HepG2 (cell line): ENCODE results near the gene SRP14. TPM values are rescaled to one million over a fixed set of nuclear protein-coding genes. Genes with fewer than 3 reads are reported as not detected.

Experiments used
- GPN1 ChIP-seq: sonication (generic); formaldehyde crosslinking; IDR thresholded peaks from 2 replicates; pipeline ENCODE4 v1.5.1; 2020; ENCODE audit warnings: missing genetic modification reagents, borderline replicate concordance
- HNRNPH1 ChIP-seq: fragments of 200-400 bp; formaldehyde crosslinking; optimal IDR thresholded peaks from 2 replicates; pipeline ENCODE3; 2017; ENCODE audit warnings: mild to moderate bottlenecking, low read depth, low read length
- NONO ChIP-seq, 2 experiments: fragments of 450-650 bp in 1 of 2; sonication (generic) in 1 of 2; formaldehyde crosslinking in 1 of 2; IDR thresholded peaks in 1 of 2; conservative IDR thresholded peaks in 1 of 2; 2 replicates each; pipeline versions ENCODE4 v1.6.1 to v1.8.0; 2017 to 2022; ENCODE audit warnings: mild to moderate bottlenecking in 1 of 2, missing genetic modification reagents in 1 of 2, moderate library complexity in 1 of 2
- ONECUT2 ChIP-seq: sonication (generic); formaldehyde crosslinking; IDR thresholded peaks from 2 replicates; pipeline ENCODE4 v1.4.0; 2020; ENCODE audit warnings: missing genetic modification reagents
- RARA ChIP-seq: IDR thresholded peaks from 2 replicates; pipeline ENCODE4 v1.6.1; 2016; ENCODE audit warnings: missing genetic modification reagents, missing compliant biosample characterization
- SMC3 ChIP-seq: IDR thresholded peaks from 2 replicates; pipeline ENCODE4 v1.6.1; 2011; ENCODE audit warnings: low read length, improper control_type of control experiment
- SRY ChIP-seq: sonication (generic); formaldehyde crosslinking; IDR thresholded peaks from 2 replicates; pipeline ENCODE4 v1.8.0; 2022; ENCODE audit warnings: mild to moderate bottlenecking, missing genetic modification reagents
- XRCC5 ChIP-seq: fragments of 200-400 bp; formaldehyde crosslinking; optimal IDR thresholded peaks from 2 replicates; pipeline ENCODE3; 2017; ENCODE audit warnings: mild to moderate bottlenecking, low read length
- ZBTB39 ChIP-seq: sonication (generic); formaldehyde crosslinking; IDR thresholded peaks from 2 replicates; pipeline ENCODE4 v1.5.0; 2020; ENCODE audit warnings: missing genetic modification reagents
- ZFP91 ChIP-seq: sonication (generic); formaldehyde crosslinking; IDR thresholded peaks from 2 replicates; pipeline ENCODE4 v1.9.0; 2022; ENCODE audit warnings: missing genetic modification reagents, mild to moderate bottlenecking, borderline replicate concordance
- ZNF329 ChIP-seq: sonication (generic); formaldehyde crosslinking; IDR thresholded peaks from 2 replicates; pipeline ENCODE4 v1.9.0; 2021; ENCODE audit warnings: low read depth, mild to moderate bottlenecking, missing genetic modification reagents
- ZNF501 ChIP-seq: sonication (generic); formaldehyde crosslinking; IDR thresholded peaks from 2 replicates; pipeline ENCODE4 v1.5.1; 2020; ENCODE audit warnings: mild to moderate bottlenecking, moderate library complexity, missing genetic modification reagents
- ZNF557 ChIP-seq: sonication (generic); formaldehyde crosslinking; IDR thresholded peaks from 2 replicates; pipeline ENCODE4 v1.4.0; 2020; ENCODE audit warnings: missing genetic modification reagents
- ZNF577 ChIP-seq: sonication (generic); formaldehyde crosslinking; IDR thresholded peaks from 2 replicates; pipeline ENCODE4 v1.4.0; 2020; ENCODE audit warnings: mild to moderate bottlenecking, low read depth, missing genetic modification reagents, borderline replicate concordance
- ZNF646 ChIP-seq: sonication (generic); formaldehyde crosslinking; IDR thresholded peaks from 2 replicates; pipeline ENCODE4 v1.9.0; 2021; ENCODE audit warnings: mild to moderate bottlenecking, missing genetic modification reagents
- ZNF737 ChIP-seq: sonication (generic); formaldehyde crosslinking; IDR thresholded peaks from 2 replicates; pipeline ENCODE4 v1.5.0; 2020; ENCODE audit warnings: missing genetic modification reagents, mild to moderate bottlenecking, borderline replicate concordance
- ZSCAN22 ChIP-seq: sonication (generic); formaldehyde crosslinking; IDR thresholded peaks from 2 replicates; pipeline ENCODE4 v1.4.0; 2020; ENCODE audit warnings: mild to moderate bottlenecking, missing genetic modification reagents
- polyA plus RNA-seq, 8 experiments: library from polyadenylated mRNA; depleted of rRNA in 3 of 8; stranded (reverse) in 7 of 8; unstranded in 1 of 8; fragments of >200 nt; fragmentation: Illumina TruSeq in 4 of 8; extraction: Trizol in 4 of 8; gene quantifications; 2 replicates each; pipeline versions ENCODE4 v1.2.1 to v1.2.3, GENCODE V29; 2011 to 2016; ENCODE audit warnings: low read depth in 4 of 8, missing spikeins in 1 of 8, mixed read lengths in 1 of 8; ENCODE audit not compliant: insufficient read depth in 1 of 8
- total RNA-seq, 5 experiments: library from RNA; depleted of rRNA; stranded (reverse); fragments of >200 nt; fragmentation: Illumina TruSeq; extraction: Trizol; gene quantifications; 2 replicates each; pipeline ENCODE4 v1.2.3, GENCODE V29; 2016; ENCODE audit warnings: low read depth in 1 of 5

Gene SRP14
- total and polyA plus RNA-seq, 2 of the 13 experiments (the other 11 are each of a cell fraction or from before 2014, with no cell fraction given), result 208 to 356 TPM

GRCh38 chr15:40087991-40088928 is 49.3 kb upstream of the SRP14 start (continued):
- TF ChIP-seq ZFP91 (CRISPR knock-in tag), result no peak; the same call in 1 of the 2 replicates
- no peak for TF ChIP-seq ZBTB39 (CRISPR knock-in tag)
- no peak for TF ChIP-seq ZNF737
- peak; percentile 98 for TF ChIP-seq RARA (CRISPR knock-in tag)
- no peak for TF ChIP-seq HNRNPH1
- peak; percentile 50 for TF ChIP-seq XRCC5
- no peak for TF ChIP-seq ONECUT2
- no peak for TF ChIP-seq ZNF329 (CRISPR knock-in tag)
- no peak for TF ChIP-seq NONO (IDR thresholded peaks at IDR 0.05)
- TF ChIP-seq NONO (CRISPR knock-in tag; conservative IDR thresholded peaks at IDR 0.05), result peak; percentile 53; the same call in 1 of the 2 replicates
- TF ChIP-seq ZNF577 (CRISPR knock-in tag), result no peak
- TF ChIP-seq GPN1 (CRISPR knock-in tag), result no peak
- no peak for TF ChIP-seq ZNF557 (CRISPR knock-in tag)
- TF ChIP-seq ZNF646 (CRISPR knock-in tag), result no peak
- TF ChIP-seq ZSCAN22 (CRISPR knock-in tag), result peak; percentile 79; the same call in 1 of the 2 replicates
- TF ChIP-seq SMC3, result peak; percentile 50; the same call in 1 of the 2 replicates
- TF ChIP-seq SRY (CRISPR knock-in tag), result peak; percentile 29
- TF ChIP-seq ZNF501 (CRISPR knock-in tag), result peak; percentile 93; the same call in 1 of the 2 replicates
